Vagina (tissue), 2 donors: ENCODE data around the gene IL12RB2. TPM values are rescaled to one million over a fixed set of nuclear protein-coding genes. Genes with fewer than 3 reads are reported as not detected.

Source experiments
- DNase-seq, 2 donors: peaks; one replicate each; pipeline ENCODE4 v3.0.0-alpha.2; 2017; ENCODE audit errors: extremely low spot score in 2 of 2
- H3K27ac ChIP-seq: fragments of 200-600 bp; sonication (generic); one replicate; pipeline ENCODE4 v1.5.1; 2019
- H3K27me3 ChIP-seq: fragments of 200-600 bp; sonication (generic); one replicate; pipeline ENCODE4 v1.5.1; 2019
- H3K36me3 ChIP-seq, 2 donors: fragments of 200-600 bp; sonication (generic); one replicate each; pipeline ENCODE4 v1.5.1; 2017 to 2019
- H3K4me1 ChIP-seq: fragments of 200-600 bp; sonication (generic); one replicate; pipeline ENCODE4 v1.5.1; 2019
- H3K4me3 ChIP-seq, 2 donors: fragments of 200-600 bp; sonication (generic); 1 replicate in 1 of 2; 2 replicates in 1 of 2; pipeline ENCODE4 v1.5.1; 2016 to 2019
- H3K9me3 ChIP-seq: fragments of 200-600 bp; sonication (generic); one replicate; pipeline ENCODE4 v1.5.1; 2019
- CTCF ChIP-seq, 3 experiments: fragments of 450-650 bp in 2 of 3; fragments of 200-600 bp in 1 of 3; sonication (generic) in 1 of 3; IDR thresholded peaks; one replicate each; pipeline ENCODE4 v1.5.1; 2017 to 2019; ENCODE audit warnings: antibody characterized with exemption in 3 of 3, mild to moderate bottlenecking in 2 of 3, moderate library complexity in 2 of 3
- POLR2A ChIP-seq, 2 donors: fragments of 450-650 bp; IDR thresholded peaks; one replicate each; pipeline ENCODE4 v1.6.1; 2017; ENCODE audit warnings: antibody characterized with exemption in 2 of 2, mild to moderate bottlenecking in 2 of 2, moderate library complexity in 2 of 2
- POLR2AphosphoS5 ChIP-seq, 2 donors: sonication (generic); formaldehyde crosslinking; IDR thresholded peaks; one replicate each; pipeline ENCODE4 v1.9.0; 2017; ENCODE audit warnings: antibody characterized with exemption in 2 of 2, mild to moderate bottlenecking in 2 of 2, low read depth in 1 of 2; ENCODE audit not compliant: insufficient read depth in 1 of 2
- intact Hi-C: fragments of 100-400 bp; cut with DNase I; formaldehyde crosslinking; loops from one replicate; pipeline ENCODE4 v1.15.1; 2023
- total RNA-seq: library from RNA; depleted of rRNA; stranded (reverse); fragments of >200 nt; gene quantifications from one replicate; pipeline ENCODE4 v1.2.3, GENCODE V29; 2016

The IL12RB2 gene
- total RNA-seq, 1 donor from 2014 or later = 0.74 TPM

GRCh38 chr1:67281244-67281643 is 26.4 kb upstream of the IL12RB2 start:
- intact Hi-C loops = no loop called here
- H3K27ac ChIP-seq = no peak overlapping the region
- H3K36me3 ChIP-seq = no peaks in the 10 kb centered on the region
- no peak overlapping the region for H3K4me3 ChIP-seq
- H3K27me3 ChIP-seq = no peaks in the 10 kb centered on the region
- TF ChIP-seq CTCF (IDR thresholded peaks at IDR 0.05) = no peak
- TF ChIP-seq POLR2A (IDR thresholded peaks at IDR 0.05) = no peak
- TF ChIP-seq POLR2AphosphoS5 (IDR thresholded peaks at IDR 0.05; ENCODE audit: insufficient read depth in 1 of 2, low read depth in 1 of 2) = no peak
- no peaks in the 10 kb centered on the region for H3K4me1 ChIP-seq
- no peaks in the 10 kb centered on the region for H3K9me3 ChIP-seq
- no peak for DNase-seq

- no peak for DNase-seq
- Histone ChIP-seq H3K36me3 (no peaks in the 10 kb centered on the region), H3K27me3 (no peaks in the 10 kb centered on the region), H3K27ac (no peak overlapping the region), H3K9me3 (no peaks in the 10 kb centered on the region), H3K4me1 (no peaks in the 10 kb centered on the region), H3K4me3 (no peak overlapping the region)
- TF ChIP-seq POLR2AphosphoS5 (IDR thresholded peaks at IDR 0.05; ENCODE audit: insufficient read depth in 1 of 2, low read depth in 1 of 2) (no peak), POLR2A (IDR thresholded peaks at IDR 0.05) (no peak), CTCF (IDR thresholded peaks at IDR 0.05) (no peak)
- intact Hi-C loops = no loop called here
These were observed 21.7 kb upstream of the IL12RB2 start for GRCh38 chr1:67285780-67286488.

- no peaks in the 10 kb centered on the region for H3K36me3 ChIP-seq
- DNase-seq = no peak
- no peak for TF ChIP-seq POLR2A (IDR thresholded peaks at IDR 0.05)
- no peak for TF ChIP-seq CTCF (IDR thresholded peaks at IDR 0.05)
- TF ChIP-seq POLR2AphosphoS5 (IDR thresholded peaks at IDR 0.05; ENCODE audit: insufficient read depth in 1 of 2, low read depth in 1 of 2) = no peak
- no peak overlapping the region for H3K4me3 ChIP-seq
- no peaks in the 10 kb centered on the region for H3K4me1 ChIP-seq
- no peaks in the 10 kb centered on the region for H3K9me3 ChIP-seq
- no peak overlapping the region for H3K27ac ChIP-seq
- intact Hi-C loops = no loop called here
- H3K27me3 ChIP-seq = no peaks in the 10 kb centered on the region
These were observed 17.4 kb upstream of the IL12RB2 start for GRCh38 chr1:67290236-67290635.

GRCh38 chr1:67294836-67295617 is 12.6 kb upstream of the IL12RB2 start:
- intact Hi-C loops = no loop called here
- no peak for TF ChIP-seq POLR2AphosphoS5 (IDR thresholded peaks at IDR 0.05; ENCODE audit: insufficient read depth in 1 of 2, low read depth in 1 of 2)
- no peak for TF ChIP-seq CTCF (IDR thresholded peaks at IDR 0.05)
- no peak for TF ChIP-seq POLR2A (IDR thresholded peaks at IDR 0.05)
- DNase-seq = no peak
- Histone ChIP-seq H3K36me3 (no peaks in the 10 kb centered on the region), H3K4me1 (no peaks in the 10 kb centered on the region), H3K9me3 (no peaks in the 10 kb centered on the region), H3K27me3 (no peaks in the 10 kb centered on the region), H3K27ac (no peak overlapping the region), H3K4me3 (no peak overlapping the region)

GRCh38 chr1:67298762-67299161 is 8.9 kb upstream of the IL12RB2 start:
- H3K36me3 ChIP-seq = no peaks in the 10 kb centered on the region
- TF ChIP-seq CTCF (IDR thresholded peaks at IDR 0.05) = no peak
- no peak for TF ChIP-seq POLR2A (IDR thresholded peaks at IDR 0.05)
- no peak for TF ChIP-seq POLR2AphosphoS5 (IDR thresholded peaks at IDR 0.05; ENCODE audit: insufficient read depth in 1 of 2, low read depth in 1 of 2)
- intact Hi-C loops = no loop called here
- H3K27me3 ChIP-seq = no peaks in the 10 kb centered on the region
- H3K9me3 ChIP-seq = no peaks in the 10 kb centered on the region
- DNase-seq = no peak
- H3K4me1 ChIP-seq = no peaks in the 10 kb centered on the region
- no peak overlapping the region for H3K27ac ChIP-seq
- no peak overlapping the region for H3K4me3 ChIP-seq
